Upper lobe of right lung (tissue), 1 donor: Measurements from ENCODE around the gene TYMS. TPM values are rescaled to one million over a fixed set of nuclear protein-coding genes. Genes with fewer than 3 reads are reported as not detected.

Experiments
- ATAC-seq: fragments of 200-7000 bp; cut with Tn5 transposase; one replicate; pipeline ENCODE4 v1.9.1; 2020; ENCODE audit warnings: mild to moderate bottlenecking, moderate library complexity
- DNase-seq: peaks from one replicate; pipeline ENCODE4 v3.0.0-alpha.2; 2020
- H3K27ac ChIP-seq: fragments of 200-600 bp; one replicate; pipeline ENCODE4 v1.8.0; 2022
- H3K27me3 ChIP-seq: fragments of 200-600 bp; one replicate; pipeline ENCODE4 v1.8.0; 2022; ENCODE audit warnings: mild to moderate bottlenecking
- H3K36me3 ChIP-seq: fragments of 200-600 bp; one replicate; pipeline ENCODE4 v1.8.0; 2022
- H3K4me1 ChIP-seq: fragments of 200-600 bp; one replicate; pipeline ENCODE4 v1.8.0; 2022
- H3K4me3 ChIP-seq: fragments of 200-600 bp; one replicate; pipeline ENCODE4 v1.8.0; 2022; ENCODE audit warnings: mild to moderate bottlenecking
- H3K9me3 ChIP-seq: fragments of 200-600 bp; one replicate; pipeline ENCODE4 v1.8.0; 2022
- intact Hi-C: fragments of 100-400 bp; cut with DNase I; formaldehyde crosslinking; loops from one replicate; pipeline ENCODE4 v1.11.0; 2022
- total RNA-seq: library from RNA; stranded (reverse); fragmentation: NEBNext Ultra II Directional; extraction: Animal tissue kit (Norgen Biotek cat#: 25700); gene quantifications from one replicate; pipeline ENCODE4 v1.2.1, GENCODE V29; 2021
- TF ChIP-seq, protein P1 (sequence below): fragments of 200-600 bp; IDR thresholded peaks from one replicate; pipeline ENCODE4 v1.8.0; 2022; ENCODE audit warnings: antibody characterized with exemption
- donor health status: DM: no; HTN: yes; CAD: no; lungs with severe emphysema.

TYMS gene
- total RNA-seq, 1 donor from 2014 or later = 4.6 TPM

- Histone ChIP-seq H3K9me3 (no peaks in the 10 kb centered on the region), H3K4me3 (peak within 1 kb of the TSS; percentile 75), H3K36me3 (no peaks in the 10 kb centered on the region), H3K27me3 (no peaks in the 10 kb centered on the region), H3K27ac (peak within 1 kb of the TSS; percentile 91), H3K4me1 (peaks cover 18% of the 10 kb centered on the region)
- DNase-seq (peak; percentile 95), ATAC-seq (peak; percentile 98)
- intact Hi-C loops = no loop called here
- TF ChIP-seq, protein P1, sequence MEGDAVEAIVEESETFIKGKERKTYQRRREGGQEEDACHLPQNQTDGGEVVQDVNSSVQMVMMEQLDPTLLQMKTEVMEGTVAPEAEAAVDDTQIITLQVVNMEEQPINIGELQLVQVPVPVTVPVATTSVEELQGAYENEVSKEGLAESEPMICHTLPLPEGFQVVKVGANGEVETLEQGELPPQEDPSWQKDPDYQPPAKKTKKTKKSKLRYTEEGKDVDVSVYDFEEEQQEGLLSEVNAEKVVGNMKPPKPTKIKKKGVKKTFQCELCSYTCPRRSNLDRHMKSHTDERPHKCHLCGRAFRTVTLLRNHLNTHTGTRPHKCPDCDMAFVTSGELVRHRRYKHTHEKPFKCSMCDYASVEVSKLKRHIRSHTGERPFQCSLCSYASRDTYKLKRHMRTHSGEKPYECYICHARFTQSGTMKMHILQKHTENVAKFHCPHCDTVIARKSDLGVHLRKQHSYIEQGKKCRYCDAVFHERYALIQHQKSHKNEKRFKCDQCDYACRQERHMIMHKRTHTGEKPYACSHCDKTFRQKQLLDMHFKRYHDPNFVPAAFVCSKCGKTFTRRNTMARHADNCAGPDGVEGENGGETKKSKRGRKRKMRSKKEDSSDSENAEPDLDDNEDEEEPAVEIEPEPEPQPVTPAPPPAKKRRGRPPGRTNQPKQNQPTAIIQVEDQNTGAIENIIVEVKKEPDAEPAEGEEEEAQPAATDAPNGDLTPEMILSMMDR = peak; percentile 87
These were observed 55.1 kb downstream of the TYMS start, which contains the start of gene ENOSF1 for GRCh38 chr18:712401-713134. ENOSF1 (minus strand) TSS chr18:712630; CDS start chr18:712587, 43 bp downstream.

GRCh38 chr18:713135-713490 is 55.7 kb downstream of the TYMS start:
- peaks cover 18% of the 10 kb centered on the region for H3K4me1 ChIP-seq
- intact Hi-C loops = no loop called here
- DNase-seq (no peak), ATAC-seq (no peak)
- no peaks in the 10 kb centered on the region for H3K27me3 ChIP-seq
- H3K27ac ChIP-seq = peak overlapping the region; percentile 91
- peak overlapping the region; percentile 75 for H3K4me3 ChIP-seq
- no peaks in the 10 kb centered on the region for H3K36me3 ChIP-seq
- H3K9me3 ChIP-seq = no peaks in the 10 kb centered on the region
- TF ChIP-seq, protein P1 = no peak

GRCh38 chr18:715626-716025 is 58.2 kb downstream of the TYMS start:
- DNase-seq = no peak
- no peaks in the 10 kb centered on the region for H3K27me3 ChIP-seq
- peaks cover 9% of the 10 kb centered on the region for H3K4me1 ChIP-seq
- no peak overlapping the region for H3K4me3 ChIP-seq
- TF ChIP-seq, protein P1 = no peak
- no peak for ATAC-seq
- H3K36me3 ChIP-seq = no peaks in the 10 kb centered on the region
- intact Hi-C loops = no loop called here
- no peaks in the 10 kb centered on the region for H3K9me3 ChIP-seq
- no peak overlapping the region for H3K27ac ChIP-seq

- TF ChIP-seq, protein P1 = no peak
- Histone ChIP-seq H3K9me3 (no peaks in the 10 kb centered on the region), H3K27ac (no peak overlapping the region), H3K27me3 (no peaks in the 10 kb centered on the region), H3K36me3 (no peaks in the 10 kb centered on the region), H3K4me1 (no peaks in the 10 kb centered on the region), H3K4me3 (no peak overlapping the region)
- ATAC-seq (no peak), DNase-seq (no peak)
- intact Hi-C loops = no loop called here
These were observed 59.5 kb downstream of the TYMS start for GRCh38 chr18:717003-717402.

Other genes starting within 250 kb of the TYMS start
- gene COLEC12, start 157.0 kb upstream of the TYMS start, total RNA-seq = 55.2 TPM
- not detected for gene CETN1, start 77.3 kb upstream of the TYMS start, total RNA-seq
- gene CLUL1, start 60.7 kb upstream of the TYMS start, total RNA-seq = 3.2 TPM
- gene ENOSF1, start 55.0 kb downstream of the TYMS start, total RNA-seq = 96.2 TPM
- 56.0 TPM for gene YES1, start 154.6 kb downstream of the TYMS start, total RNA-seq
- gene ADCYAP1, start 247.2 kb downstream of the TYMS start, total RNA-seq = 1.5 TPM